Fibroblast of pulmonary artery (primary cell): ENCODE results near the gene ATP2B3.

Experiments used
- DNase-seq: peaks from one replicate; pipeline ENCODE4 v3.0.0-alpha.2; 2010; ENCODE audit warnings: low read depth
- H3K4me3 ChIP-seq: replicated peaks from 2 replicates; pipeline ENCODE4 v1.5.1; 2011; ENCODE audit warnings: low read depth, mild to moderate bottlenecking, control low read depth, low read length, moderate library complexity
- CTCF ChIP-seq: IDR thresholded peaks from 2 replicates; pipeline ENCODE4 v1.5.1; 2011; ENCODE audit warnings: mild to moderate bottlenecking, control low read depth, low read length, inconsistent platforms; ENCODE audit errors: missing control alignments

Gene ATP2B3

DNA sequence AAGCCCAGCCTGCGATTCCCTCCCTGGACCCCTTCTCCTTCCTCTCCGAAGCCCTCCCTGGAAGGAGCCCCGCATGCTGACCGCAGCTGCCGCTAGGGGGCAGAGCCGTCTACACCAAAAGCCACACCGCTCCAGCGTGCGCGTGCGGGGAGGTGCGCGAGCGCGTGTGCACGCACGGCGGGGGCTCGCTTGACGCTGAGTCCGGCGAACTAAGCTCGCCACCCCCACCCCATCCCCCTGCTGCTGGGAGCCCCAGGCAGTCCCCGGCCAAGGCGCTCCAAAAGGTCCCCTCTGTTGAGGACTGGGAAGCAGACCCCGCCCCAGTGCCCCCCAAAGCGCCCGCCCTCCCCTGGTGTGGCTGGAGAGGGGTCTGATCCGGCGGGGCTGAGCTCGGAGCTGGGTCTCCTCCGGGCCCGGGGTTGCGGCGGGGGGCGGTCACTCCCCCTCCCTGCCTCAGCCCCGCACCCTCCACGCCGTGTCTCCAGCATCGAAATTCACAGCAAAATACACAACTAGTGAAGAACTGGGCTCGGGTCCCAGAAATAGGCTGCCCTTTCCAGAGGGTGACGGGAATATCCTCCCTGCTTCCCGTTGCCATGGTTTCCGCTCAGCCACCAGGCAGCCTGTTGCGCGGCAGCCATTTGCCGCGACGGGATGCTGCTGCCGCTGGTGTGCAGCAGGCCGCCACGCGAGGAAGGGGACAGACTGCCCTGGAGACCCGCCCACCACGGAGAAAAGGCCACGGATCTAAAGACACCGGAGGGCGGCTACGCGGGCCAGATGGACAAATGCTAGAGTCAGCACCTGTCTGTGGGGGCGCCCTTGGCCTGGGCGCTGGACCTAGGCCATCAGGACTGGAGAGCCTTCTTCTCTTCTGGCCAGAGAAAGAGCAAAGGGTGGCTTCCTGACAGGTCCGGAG lies 92.7 kb downstream of the ATP2B3 start:
- peak; percentile 65 for TF ChIP-seq CTCF
- DNase-seq = peak; percentile 63
- H3K4me3 ChIP-seq = peak overlapping the region; percentile 36

DNA sequence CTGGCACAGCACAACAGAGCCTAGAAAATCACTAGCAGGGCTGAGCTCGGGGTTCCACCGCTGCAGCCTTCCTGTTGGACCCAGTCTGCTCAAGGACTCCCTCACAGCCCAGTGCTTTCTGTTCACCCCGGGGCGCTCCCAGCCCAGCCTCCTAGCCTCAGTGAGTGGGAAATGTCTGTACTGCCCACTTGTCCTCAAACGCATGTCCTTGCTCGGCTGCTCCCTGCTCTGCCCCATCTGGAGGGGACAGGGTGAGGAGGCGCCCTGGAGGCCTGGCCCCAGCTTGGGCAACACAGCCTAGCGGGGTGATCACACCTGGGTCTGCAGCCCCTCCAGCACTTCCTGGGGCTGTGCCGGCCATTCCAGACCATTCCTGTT lies 93.4 kb downstream of the ATP2B3 start:
- no peak overlapping the region for H3K4me3 ChIP-seq
- no peak for DNase-seq
- no peak for TF ChIP-seq CTCF

DNA sequence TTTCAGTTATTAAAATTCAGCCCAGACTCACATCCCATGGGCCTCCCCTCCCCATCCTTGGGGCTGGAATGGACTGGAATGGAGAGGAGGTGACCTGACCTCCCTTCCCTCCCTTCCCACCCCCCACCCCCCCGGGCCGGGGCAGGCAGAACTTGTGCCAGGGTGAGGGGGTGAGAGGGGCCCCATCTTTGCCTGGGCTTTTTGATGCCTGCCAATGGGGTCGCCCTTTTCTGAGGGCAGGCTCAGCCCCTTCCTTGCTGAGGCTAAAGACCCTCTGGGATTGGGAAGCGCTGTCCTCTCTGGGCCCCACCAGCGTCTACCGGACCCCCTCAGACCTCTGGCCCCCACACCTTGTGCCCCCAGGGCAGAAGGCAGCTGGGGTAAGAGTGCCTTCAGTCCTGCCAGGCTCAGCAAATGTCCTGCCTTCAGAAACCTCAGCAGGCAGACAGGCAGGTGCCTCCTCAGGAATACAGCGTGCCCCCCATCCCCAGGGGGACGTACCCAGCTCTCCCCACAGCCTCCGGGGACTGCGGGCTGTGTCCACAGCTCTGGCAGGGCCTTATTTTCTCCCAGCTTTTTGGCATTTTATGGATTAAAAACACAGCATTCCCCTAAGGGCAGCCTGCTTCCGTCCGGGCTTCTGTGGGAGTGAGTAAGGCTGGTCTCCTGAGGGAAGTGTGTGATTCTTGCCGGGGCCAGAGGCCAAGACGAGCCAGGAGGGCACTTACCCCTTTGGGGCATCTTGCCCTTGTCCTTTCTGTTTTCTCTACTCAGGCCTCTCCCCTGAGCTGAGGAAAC lies 94.1 kb downstream of the ATP2B3 start:
- no peak for DNase-seq
- TF ChIP-seq CTCF = no peak

DNA sequence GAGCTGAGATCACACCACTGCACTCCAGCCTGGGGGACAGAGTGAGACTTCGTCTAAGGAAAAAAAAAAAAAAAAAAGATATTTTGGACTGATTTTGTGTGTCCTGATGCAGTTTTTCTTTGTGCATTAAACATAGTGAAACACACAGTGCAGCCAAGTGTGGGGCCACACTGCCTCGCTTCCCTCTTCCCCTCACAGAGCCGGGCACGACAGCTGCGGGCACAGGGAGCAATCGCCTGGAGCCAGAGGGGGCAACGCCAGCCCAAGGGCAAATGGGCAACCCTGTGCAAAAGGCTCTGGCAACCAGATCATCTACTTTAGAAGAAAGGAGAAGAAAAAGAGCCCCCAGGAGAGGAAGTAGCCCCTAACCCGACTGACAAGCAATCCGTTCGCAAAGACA lies 95.0 kb downstream of the ATP2B3 start:
- H3K4me3 ChIP-seq = no peak overlapping the region
- DNase-seq = no peak
- TF ChIP-seq CTCF = no peak

More for the DNA sequence above, 94.1 kb downstream of the ATP2B3 start:
- no peak overlapping the region for H3K4me3 ChIP-seq

DNA sequence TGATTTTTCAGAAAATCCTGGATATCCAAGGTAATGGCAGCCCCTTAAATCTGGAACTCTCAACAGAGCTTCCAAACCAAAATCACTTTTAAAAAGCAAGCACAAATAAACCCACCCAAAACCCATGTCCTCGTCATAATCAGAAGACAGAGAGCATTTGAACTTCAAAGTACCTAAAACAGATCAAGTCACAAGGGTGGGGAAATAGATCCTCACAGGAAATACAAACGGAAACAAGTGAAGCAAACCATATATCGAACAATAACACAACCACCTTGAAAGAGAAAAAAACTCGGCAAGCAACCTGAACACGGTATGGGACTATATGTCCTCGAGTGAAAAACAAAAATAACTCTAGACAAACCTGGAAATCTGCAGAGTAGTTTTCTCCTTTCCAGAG lies 97.4 kb downstream of the ATP2B3 start:
- no peak for DNase-seq
- TF ChIP-seq CTCF = no peak
- no peak overlapping the region for H3K4me3 ChIP-seq

DNA sequence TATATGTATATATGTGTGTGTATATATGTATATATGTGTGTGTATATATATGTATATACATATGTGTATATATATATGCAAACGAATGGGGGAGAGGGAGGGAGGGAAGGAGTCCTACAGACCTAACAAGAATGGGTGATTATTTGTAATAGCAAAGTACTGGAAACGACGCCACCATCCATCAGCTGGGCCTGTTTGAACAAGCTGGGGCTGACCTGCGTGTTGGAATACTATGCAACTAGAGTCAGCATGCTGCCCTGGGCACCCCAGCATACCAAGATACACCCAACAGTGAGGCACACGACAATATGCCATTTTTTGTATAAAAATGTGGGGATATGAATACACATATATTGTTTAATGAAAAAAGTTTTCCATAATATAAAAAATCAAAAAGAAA lies 103.1 kb downstream of the ATP2B3 start:
- DNase-seq = no peak
- TF ChIP-seq CTCF = no peak
- H3K4me3 ChIP-seq = no peak overlapping the region
